Measurements from ENCODE around the gene PSMA6. TPM values are rescaled to one million over a fixed set of nuclear protein-coding genes. Genes with fewer than 3 reads are reported as not detected.

The PSMA6 gene
- total and polyA plus RNA-seq, 2 of the 8 experiments (the other 6 are each of a cell fraction or from before 2014, with no cell fraction given) = 180 to 238 TPM

DNA sequence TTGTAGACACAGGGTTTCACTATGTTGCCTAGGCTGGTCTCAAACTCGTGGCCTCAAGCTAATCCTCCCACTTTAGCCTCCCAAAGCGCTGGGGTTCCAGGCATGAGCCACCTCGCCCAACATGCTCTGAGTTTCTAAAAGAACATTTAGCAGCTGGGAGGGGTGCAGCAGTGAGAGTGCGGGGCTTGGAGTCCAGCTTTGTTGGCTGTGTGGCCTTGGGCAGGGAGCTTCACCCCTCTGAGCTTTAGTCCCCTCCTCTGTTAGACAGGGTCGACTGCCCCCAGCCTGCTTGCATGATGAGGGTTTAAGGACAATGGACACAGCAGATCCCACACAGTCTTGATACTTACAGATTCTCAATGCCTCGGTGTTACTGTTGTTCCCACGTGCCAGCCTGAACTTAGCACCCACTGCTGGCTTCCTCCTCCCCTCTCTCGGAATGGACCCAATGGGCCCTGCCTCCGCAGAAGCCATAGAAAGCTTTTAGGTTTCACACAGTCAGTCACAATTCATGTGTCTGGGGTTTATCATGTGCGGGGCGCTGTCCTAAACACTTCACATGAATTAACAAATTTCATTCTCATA lies 54.6 kb downstream of the PSMA6 start:
- Histone ChIP-seq H2BK20ac (ENCODE audit: low read length) (no peak overlapping the region), H3K4ac (replicated peaks; ENCODE audit: insufficient read length, low read depth, low read length) (no peak overlapping the region), H3K79me1 (ENCODE audit: low read depth, low read length) (no peaks in the 10 kb centered on the region), H3K36me3 (ENCODE audit: control insufficient read depth in 2 of 4, insufficient read depth in 4 of 4, low read length in 3 of 4) (no peaks in the 10 kb centered on the region), H4K8ac (ENCODE audit: extremely low read depth, insufficient read depth, low read length) (no peak overlapping the region), H3K18ac (ENCODE audit: extremely low read depth, low read length) (no peak overlapping the region), H2BK120ac (replicated peaks; ENCODE audit: low read depth, low read length) (no peak overlapping the region), H4K91ac (replicated peaks; ENCODE audit: insufficient read length, low read length) (peak overlapping the region; percentile 25), H3K23ac (ENCODE audit: insufficient read length) (no peak overlapping the region), H3K4me3 (ENCODE audit: extremely low read depth in 1 of 4, insufficient read depth in 2 of 4, low read depth in 3 of 4, low read length in 4 of 4) (no peak overlapping the region), H3K56ac (replicated peaks; ENCODE audit: insufficient read length, low read depth, low read length) (no peak overlapping the region), H3K27me3 (replicated peaks in 1 of 4; ENCODE audit: control insufficient read depth in 3 of 4, extremely low read depth in 1 of 4, insufficient read depth in 3 of 4, low read length in 3 of 4) (no peaks in the 10 kb centered on the region), H2BK12ac (ENCODE audit: low read depth, low read length) (no peak overlapping the region), H3K4me2 (ENCODE audit: insufficient read depth in 1 of 2, low read depth in 2 of 2, low read length in 2 of 2) (no peak overlapping the region), H3K23me2 (ENCODE audit: low read depth, low read length) (no peaks in the 10 kb centered on the region), H2BK15ac (ENCODE audit: low read length) (no peak overlapping the region), H3K27ac (ENCODE audit: low read depth, low read length) (no peak overlapping the region), H3K79me2 (ENCODE audit: control insufficient read depth in 1 of 2, insufficient read depth in 2 of 2, low read length in 2 of 2) (no peaks in the 10 kb centered on the region), H3K4me1 (replicated peaks in 1 of 4; ENCODE audit: control insufficient read depth in 3 of 4, insufficient read depth in 4 of 4, low read length in 3 of 4) (peaks cover 3 to 13% (median 9%) of the 10 kb centered on the region in 4 experiments), H2AFZ (ENCODE audit: low read length) (peak overlapping the region; percentile 83; the same call in 1 of the 2 replicates), H2AK5ac (ENCODE audit: low read depth, low read length) (no peak overlapping the region), H4K20me1 (replicated peaks in 1 of 2; ENCODE audit: control insufficient read depth in 1 of 2, insufficient read depth in 2 of 2, low read length in 2 of 2) (no peaks in the 10 kb centered on the region), H4K5ac (ENCODE audit: insufficient read length, low read depth, low read length) (no peak overlapping the region), H3K9me3 (ENCODE audit: insufficient read depth in 2 of 2, low read depth in 1 of 2, low read length in 1 of 2) (no peaks in the 10 kb centered on the region), H3K14ac (ENCODE audit: insufficient read length) (no peak overlapping the region), H3K9ac (replicated peaks in 1 of 4; ENCODE audit: extremely low read depth in 1 of 4, low read depth in 3 of 4, low read length in 3 of 4) (no peak overlapping the region), H2BK5ac (ENCODE audit: low read depth, low read length) (no peak overlapping the region)
- 92% methylated on average over 11 of the region's 11 CpGs; no CpG with 5 or more reads in 1 of the 2 experiments for WGBS, 2 experiments (ENCODE audit: extremely low coverage in 1 of 2, insufficient coverage in 1 of 2, insufficient read length in 1 of 2, insufficient replicate concordance in 2 of 2, low coverage in 1 of 2, low lambda C conversion rate in 2 of 2, missing lambda C conversion rate in 1 of 2)
- POLR2A ChIA-PET (ENCODE audit: partially characterized antibody) = no interaction called here
- CTCF ChIA-PET (ENCODE audit: partially characterized antibody) = interaction anchor here (3.5 kb wide), 1 partner anchor 20 kb away, joined by 18 read pairs; no protein-coding TSS in a partner anchor
- DNase-seq (ENCODE audit: low read depth in 1 of 2, low spot score in 2 of 2) (no peak), FAIRE-seq (no peak)
- TF ChIP-seq KDM1A (IDR thresholded peaks at IDR 0.05; ENCODE audit: borderline replicate concordance, low read length) (0 out of 2 replicates have a peak, but pooled peaks have one; percentile 28), SP1 (IDR thresholded peaks at IDR 0.05; ENCODE audit: low read depth, low read length) (no peak)
